Fibroblast of skin of left biceps (primary cell): Measurements from ENCODE around the gene CFAP20DC.
"Not testable (repeated sequence)": the region's sequence is repeated elsewhere in the genome, so short reads cannot be mapped to it uniquely, and the experiment has no call there.

Source experiments
- DNase-seq, 2 experiments: peaks; one replicate each; pipeline ENCODE4 v3.0.0-alpha.2; 2013; ENCODE audit warnings: low read depth in 2 of 2

CFAP20DC gene

GRCh38 chr3:59049671-59050331 lies at the start of gene CFAP20DC:
TSS of gene CFAP20DC (minus strand) at chr3:59050025. CDS start at chr3:59049631, 394 bp downstream.
- DNase-seq = peak; percentile 78 to 82

GRCh38 chr3:59098516-59098915 lies 48.7 kb upstream of the CFAP20DC start:
- not testable (repeated sequence) for DNase-seq

- DNase-seq = no peak
Observed at GRCh38 chr3:59094446-59094845, 44.6 kb upstream of the CFAP20DC start.

- DNase-seq = no peak
Observed at GRCh38 chr3:59093521-59093920, 43.7 kb upstream of the CFAP20DC start.

GRCh38 chr3:59088761-59089160 lies 38.9 kb upstream of the CFAP20DC start:
- DNase-seq = no peak

- no peak for DNase-seq
Observed at GRCh38 chr3:59085976-59086375, 36.2 kb upstream of the CFAP20DC start.

- DNase-seq = no peak
Observed at GRCh38 chr3:59084583-59084982, 34.8 kb upstream of the CFAP20DC start.

GRCh38 chr3:59082106-59082505 lies 32.3 kb upstream of the CFAP20DC start:
- no peak for DNase-seq

GRCh38 chr3:59081071-59081470 lies 31.2 kb upstream of the CFAP20DC start:
- DNase-seq = no peak

- no peak for DNase-seq
Observed at GRCh38 chr3:59079962-59080361, 30.1 kb upstream of the CFAP20DC start.

- no peak for DNase-seq
Observed at GRCh38 chr3:59074764-59075163, 24.9 kb upstream of the CFAP20DC start.

- no peak for DNase-seq
Observed at GRCh38 chr3:59072681-59073080, 22.9 kb upstream of the CFAP20DC start.

GRCh38 chr3:59069838-59070237 lies 20.0 kb upstream of the CFAP20DC start:
- no peak for DNase-seq

GRCh38 chr3:59065240-59065639 lies 15.4 kb upstream of the CFAP20DC start:
- DNase-seq = no peak

GRCh38 chr3:59064728-59065127 lies 14.9 kb upstream of the CFAP20DC start:
- no peak for DNase-seq

- DNase-seq = no peak
Observed at GRCh38 chr3:59064276-59064675, 14.5 kb upstream of the CFAP20DC start.

- DNase-seq = peak in 1 of 2 experiments; percentile 18
Observed at GRCh38 chr3:59056706-59057105, 6.9 kb upstream of the CFAP20DC start.

- DNase-seq = no peak
Observed at GRCh38 chr3:59052803-59053411, 3.1 kb upstream of the CFAP20DC start.

GRCh38 chr3:59050811-59051414 lies 1.1 kb upstream of the CFAP20DC start:
- not testable (repeated sequence) for DNase-seq

- DNase-seq = no peak
Observed at GRCh38 chr3:59046839-59047238, 3.0 kb downstream of the CFAP20DC start.

GRCh38 chr3:59043391-59043790 lies 6.4 kb downstream of the CFAP20DC start:
- no peak for DNase-seq

GRCh38 chr3:59040902-59041301 lies 8.9 kb downstream of the CFAP20DC start:
- DNase-seq = no peak

- DNase-seq = no peak
Observed at GRCh38 chr3:59027607-59028006, 22.2 kb downstream of the CFAP20DC start.
